ENCODE results near the gene APOA5.
"Not testable (repeated sequence)": the region's sequence is repeated elsewhere in the genome, so short reads cannot be mapped to it uniquely, and the experiment has no call there.

APOA5 gene

GRCh38 chr11:116835042-116835772, 43.5 kb upstream of the APOA5 start:
- peaks cover 19 to 35% (median 31%) of the 10 kb centered on the region in 10 experiments for H3K4me1 ChIP-seq
- no peaks in the 10 kb centered on the region for H4K20me1 ChIP-seq
- peak overlapping the region in 10 of 11 experiments; percentile 44 to 92 (median 84); a peak in 21 of 22 replicates for H3K27ac ChIP-seq
- H3K9ac ChIP-seq: peak overlapping the region; percentile 20 to 84 (median 82); a peak in 21 of 22 replicates
- H3K4me2 ChIP-seq: peak overlapping the region; percentile 84 to 99 (median 93)
- no peaks in the 10 kb centered on the region for H3K9me3 ChIP-seq (replicated peaks in 1 of 11)
- H3K27me3 ChIP-seq: no peaks in the 10 kb centered on the region
- peak overlapping the region; percentile 37 to 70 (median 58) for H3K4me3 ChIP-seq
- H3K36me3 ChIP-seq: no peaks in the 10 kb centered on the region
- no peak for TF ChIP-seq Cebpa-rat (IDR thresholded peaks at IDR 0.05)

GRCh38 chr11:116834535-116835041, 42.9 kb upstream of the APOA5 start:
- not testable (repeated sequence) for H3K27me3 ChIP-seq; H3K36me3 ChIP-seq; H3K9me3 ChIP-seq (replicated peaks in 1 of 11); H4K20me1 ChIP-seq
- Histone ChIP-seq H3K4me1 (peaks cover 20 to 41% (median 35%) of the 10 kb centered on the region in 10 experiments), H3K4me2 (peak overlapping the region; percentile 84 to 99 (median 93)), H3K9ac (peak overlapping the region in 10 of 11 experiments; percentile 55 to 84 (median 82); a peak in 17 of 22 replicates), H3K4me3 (peak overlapping the region in 8 of 10 experiments; percentile 55 to 70 (median 59); a peak in 9 of 20 replicates), H3K27ac (peak overlapping the region in 8 of 11 experiments; percentile 80 to 92 (median 84); a peak in 14 of 22 replicates)

GRCh38 chr11:116833816-116834534, 42.3 kb upstream of the APOA5 start:
- Histone ChIP-seq H3K9me3 (replicated peaks in 1 of 11) (no peaks in the 10 kb centered on the region), H3K36me3 (no peaks in the 10 kb centered on the region), H3K27ac (no peak overlapping the region), H3K4me2 (peak overlapping the region in 10 of 11 experiments; percentile 11 to 99 (median 92); a peak in 14 of 22 replicates), H3K27me3 (no peaks in the 10 kb centered on the region), H3K4me3 (no peak overlapping the region), H3K4me1 (peaks cover 20 to 45% (median 39%) of the 10 kb centered on the region in 10 experiments), H3K9ac (peak overlapping the region in 1 of 11 experiments; percentile 16; a peak in 1 of 22 replicates), H4K20me1 (no peaks in the 10 kb centered on the region)
- TF ChIP-seq Cebpa-rat (IDR thresholded peaks at IDR 0.05): no peak

GRCh38 chr11:116833491-116833815, 41.8 kb upstream of the APOA5 start:
- Histone ChIP-seq H3K27me3 (no peaks in the 10 kb centered on the region), H3K4me3 (no peak overlapping the region), H4K20me1 (no peaks in the 10 kb centered on the region), H3K27ac (no peak overlapping the region), H3K9ac (no peak overlapping the region), H3K9me3 (replicated peaks in 1 of 11) (no peaks in the 10 kb centered on the region), H3K4me1 (peaks cover 20 to 45% (median 39%) of the 10 kb centered on the region in 10 experiments), H3K36me3 (no peaks in the 10 kb centered on the region), H3K4me2 (peak overlapping the region in 6 of 11 experiments; percentile 11 to 99 (median 92); a peak in 5 of 22 replicates)
- no peak for TF ChIP-seq Cebpa-rat (IDR thresholded peaks at IDR 0.05)

- Histone ChIP-seq H3K27me3 (no peaks in the 10 kb centered on the region), H3K9me3 (replicated peaks in 1 of 11) (no peaks in the 10 kb centered on the region), H3K27ac (no peak overlapping the region), H3K9ac (no peak overlapping the region), H3K36me3 (no peaks in the 10 kb centered on the region), H3K4me3 (no peak overlapping the region), H4K20me1 (no peaks in the 10 kb centered on the region), H3K4me1 (peaks cover 20 to 45% (median 39%) of the 10 kb centered on the region in 10 experiments), H3K4me2 (no peak overlapping the region)
- TF ChIP-seq Cebpa-rat (IDR thresholded peaks at IDR 0.05): no peak
These were observed 40.9 kb upstream of the APOA5 start for GRCh38 chr11:116832350-116833290.

- Histone ChIP-seq H3K9me3 (replicated peaks in 1 of 11) (no peaks in the 10 kb centered on the region), H3K27me3 (no peaks in the 10 kb centered on the region), H3K4me1 (peaks cover 20 to 45% (median 39%) of the 10 kb centered on the region in 10 experiments), H3K9ac (no peak overlapping the region), H3K4me2 (no peak overlapping the region), H3K4me3 (no peak overlapping the region), H4K20me1 (no peaks in the 10 kb centered on the region), H3K27ac (no peak overlapping the region), H3K36me3 (no peaks in the 10 kb centered on the region)
- TF ChIP-seq Cebpa-rat (IDR thresholded peaks at IDR 0.05): no peak
These were observed 40.2 kb upstream of the APOA5 start for GRCh38 chr11:116831790-116832349.

- H3K9me3 ChIP-seq (replicated peaks in 1 of 11): no peaks in the 10 kb centered on the region
- no peaks in the 10 kb centered on the region for H4K20me1 ChIP-seq
- no peak for TF ChIP-seq Cebpa-rat (IDR thresholded peaks at IDR 0.05)
- H3K4me2 ChIP-seq: peak overlapping the region in 4 of 11 experiments; percentile 59 to 71 (median 64); a peak in 4 of 22 replicates
- peaks cover 10 to 33% (median 28%) of the 10 kb centered on the region in 10 experiments for H3K4me1 ChIP-seq
- no peaks in the 10 kb centered on the region for H3K27me3 ChIP-seq
- H3K4me3 ChIP-seq: no peak overlapping the region
- no peak overlapping the region for H3K9ac ChIP-seq
- H3K36me3 ChIP-seq: no peaks in the 10 kb centered on the region
- no peak overlapping the region for H3K27ac ChIP-seq
These were observed 38.7 kb upstream of the APOA5 start for GRCh38 chr11:116830184-116830912.

All from BLaER1 treated with 17β-estradiol and CSF1 and Interleukin-3, amounts not matched to agents 10 nM and 100 nM (cell line).